ENCODE results near the gene DDX3X.

DNA sequence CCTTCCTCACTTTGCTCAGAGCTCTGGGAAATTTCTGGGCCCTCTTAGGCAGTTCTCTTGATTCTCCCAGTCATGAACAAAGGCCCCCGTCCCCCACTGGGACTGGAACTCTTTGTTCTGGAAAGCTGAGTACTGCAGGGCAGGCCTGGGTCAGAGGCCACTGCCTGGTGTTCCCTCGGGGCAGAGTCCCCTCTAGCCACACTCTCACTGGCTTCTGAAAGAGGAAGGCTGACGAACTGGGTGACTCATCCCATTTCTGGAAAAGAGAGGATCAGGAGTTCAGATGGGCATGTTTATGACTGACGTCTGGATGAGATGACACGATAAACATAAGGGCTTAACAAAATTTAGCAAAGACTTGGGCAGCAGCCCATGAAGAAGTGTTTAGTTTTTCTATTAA, 47.7 kb downstream of the DDX3X start:
- TF ChIP-seq, protein P1, sequence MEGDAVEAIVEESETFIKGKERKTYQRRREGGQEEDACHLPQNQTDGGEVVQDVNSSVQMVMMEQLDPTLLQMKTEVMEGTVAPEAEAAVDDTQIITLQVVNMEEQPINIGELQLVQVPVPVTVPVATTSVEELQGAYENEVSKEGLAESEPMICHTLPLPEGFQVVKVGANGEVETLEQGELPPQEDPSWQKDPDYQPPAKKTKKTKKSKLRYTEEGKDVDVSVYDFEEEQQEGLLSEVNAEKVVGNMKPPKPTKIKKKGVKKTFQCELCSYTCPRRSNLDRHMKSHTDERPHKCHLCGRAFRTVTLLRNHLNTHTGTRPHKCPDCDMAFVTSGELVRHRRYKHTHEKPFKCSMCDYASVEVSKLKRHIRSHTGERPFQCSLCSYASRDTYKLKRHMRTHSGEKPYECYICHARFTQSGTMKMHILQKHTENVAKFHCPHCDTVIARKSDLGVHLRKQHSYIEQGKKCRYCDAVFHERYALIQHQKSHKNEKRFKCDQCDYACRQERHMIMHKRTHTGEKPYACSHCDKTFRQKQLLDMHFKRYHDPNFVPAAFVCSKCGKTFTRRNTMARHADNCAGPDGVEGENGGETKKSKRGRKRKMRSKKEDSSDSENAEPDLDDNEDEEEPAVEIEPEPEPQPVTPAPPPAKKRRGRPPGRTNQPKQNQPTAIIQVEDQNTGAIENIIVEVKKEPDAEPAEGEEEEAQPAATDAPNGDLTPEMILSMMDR (conservative IDR thresholded peaks at IDR 0.05 in 1 of 2, IDR thresholded peaks at IDR 0.05 in 1 of 2; ENCODE audit: extremely low read depth in 1 of 2, insufficient read depth in 1 of 2, low read depth in 1 of 2, low read length in 2 of 2) = no peak
- TF ChIP-seq EZH2 (IDR thresholded peaks at IDR 0.05; ENCODE audit: borderline replicate concordance, low read length) = no peak
